ENCODE results near the gene SIRPA. TPM values are rescaled to one million over a fixed set of nuclear protein-coding genes. Genes with fewer than 3 reads are reported as not detected.

The SIRPA gene
- total and polyA plus RNA-seq, 10 of the 15 experiments (the other 5 are each of a cell fraction or from before 2014, with no cell fraction given): 1.7 to 13.2 (median 5.0) TPM

DNA sequence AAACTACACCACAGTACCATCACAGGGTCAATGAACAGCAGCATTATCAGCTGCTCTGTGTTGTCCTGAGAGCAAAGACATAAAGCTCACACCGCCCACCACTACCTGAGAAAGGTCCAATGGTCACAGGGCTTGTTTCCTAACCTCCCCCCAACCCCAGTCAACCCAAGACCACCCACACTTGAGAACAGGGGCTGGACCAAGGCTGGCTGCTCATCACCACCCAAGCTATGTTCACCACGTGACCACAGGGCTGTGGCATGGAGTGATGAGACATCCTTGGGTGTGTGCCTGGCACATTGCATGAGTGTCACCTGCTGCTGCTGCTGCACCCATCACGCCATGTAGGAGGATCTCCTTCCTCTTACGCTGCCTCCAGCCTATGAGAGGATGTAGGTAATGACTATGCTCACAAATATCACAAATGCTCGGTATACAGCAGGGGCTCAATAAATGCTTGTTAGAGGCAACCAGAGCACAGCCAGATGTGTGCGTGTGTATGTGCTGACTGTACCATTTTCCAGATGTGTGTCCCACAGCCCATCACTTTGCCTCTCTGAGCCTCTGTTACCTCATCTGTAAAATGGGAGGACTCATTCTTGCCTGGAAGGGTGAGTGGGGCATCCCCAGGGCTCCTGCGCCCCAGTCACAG, 23.3 kb upstream of the SIRPA start (continued):
- TF ChIP-seq, protein P1, sequence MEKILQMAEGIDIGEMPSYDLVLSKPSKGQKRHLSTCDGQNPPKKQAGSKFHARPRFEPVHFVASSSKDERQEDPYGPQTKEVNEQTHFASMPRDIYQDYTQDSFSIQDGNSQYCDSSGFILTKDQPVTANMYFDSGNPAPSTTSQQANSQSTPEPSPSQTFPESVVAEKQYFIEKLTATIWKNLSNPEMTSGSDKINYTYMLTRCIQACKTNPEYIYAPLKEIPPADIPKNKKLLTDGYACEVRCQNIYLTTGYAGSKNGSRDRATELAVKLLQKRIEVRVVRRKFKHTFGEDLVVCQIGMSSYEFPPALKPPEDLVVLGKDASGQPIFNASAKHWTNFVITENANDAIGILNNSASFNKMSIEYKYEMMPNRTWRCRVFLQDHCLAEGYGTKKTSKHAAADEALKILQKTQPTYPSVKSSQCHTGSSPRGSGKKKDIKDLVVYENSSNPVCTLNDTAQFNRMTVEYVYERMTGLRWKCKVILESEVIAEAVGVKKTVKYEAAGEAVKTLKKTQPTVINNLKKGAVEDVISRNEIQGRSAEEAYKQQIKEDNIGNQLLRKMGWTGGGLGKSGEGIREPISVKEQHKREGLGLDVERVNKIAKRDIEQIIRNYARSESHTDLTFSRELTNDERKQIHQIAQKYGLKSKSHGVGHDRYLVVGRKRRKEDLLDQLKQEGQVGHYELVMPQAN (conservative IDR thresholded peaks at IDR 0.05): no peak
- TF ChIP-seq SIX5 (IDR thresholded peaks at IDR 0.05; ENCODE audit: low read depth, low read length, severe bottlenecking): no peak
- peak in 1 of 2 experiments; percentile 82; a peak in 2 of 4 replicates for TF ChIP-seq BHLHE40 (IDR thresholded peaks at IDR 0.05; ENCODE audit: borderline replicate concordance in 1 of 2, low read depth in 2 of 2, low read length in 1 of 2)
- TF ChIP-seq, protein P2, sequence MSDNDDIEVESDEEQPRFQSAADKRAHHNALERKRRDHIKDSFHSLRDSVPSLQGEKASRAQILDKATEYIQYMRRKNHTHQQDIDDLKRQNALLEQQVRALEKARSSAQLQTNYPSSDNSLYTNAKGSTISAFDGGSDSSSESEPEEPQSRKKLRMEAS (IDR thresholded peaks at IDR 0.05; ENCODE audit: low read depth, low read length): 0 out of 2 replicates have a peak, but pooled peaks have one; percentile 36
- TF ChIP-seq, protein P3, sequence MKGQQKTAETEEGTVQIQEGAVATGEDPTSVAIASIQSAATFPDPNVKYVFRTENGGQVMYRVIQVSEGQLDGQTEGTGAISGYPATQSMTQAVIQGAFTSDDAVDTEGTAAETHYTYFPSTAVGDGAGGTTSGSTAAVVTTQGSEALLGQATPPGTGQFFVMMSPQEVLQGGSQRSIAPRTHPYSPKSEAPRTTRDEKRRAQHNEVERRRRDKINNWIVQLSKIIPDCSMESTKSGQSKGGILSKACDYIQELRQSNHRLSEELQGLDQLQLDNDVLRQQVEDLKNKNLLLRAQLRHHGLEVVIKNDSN (IDR thresholded peaks at IDR 0.05; ENCODE audit: borderline replicate concordance, extremely low read length, insufficient read depth, low read depth, low read length): peak; percentile 87
- TF ChIP-seq ESRRA (IDR thresholded peaks at IDR 0.05; ENCODE audit: low read length): no peak
- TF ChIP-seq CBFB (IDR thresholded peaks at IDR 0.05; ENCODE audit: low read depth): no peak
- peak; percentile 29 for TF ChIP-seq SP1 (IDR thresholded peaks at IDR 0.05; ENCODE audit: low read depth, low read length)
- TF ChIP-seq, protein P4, sequence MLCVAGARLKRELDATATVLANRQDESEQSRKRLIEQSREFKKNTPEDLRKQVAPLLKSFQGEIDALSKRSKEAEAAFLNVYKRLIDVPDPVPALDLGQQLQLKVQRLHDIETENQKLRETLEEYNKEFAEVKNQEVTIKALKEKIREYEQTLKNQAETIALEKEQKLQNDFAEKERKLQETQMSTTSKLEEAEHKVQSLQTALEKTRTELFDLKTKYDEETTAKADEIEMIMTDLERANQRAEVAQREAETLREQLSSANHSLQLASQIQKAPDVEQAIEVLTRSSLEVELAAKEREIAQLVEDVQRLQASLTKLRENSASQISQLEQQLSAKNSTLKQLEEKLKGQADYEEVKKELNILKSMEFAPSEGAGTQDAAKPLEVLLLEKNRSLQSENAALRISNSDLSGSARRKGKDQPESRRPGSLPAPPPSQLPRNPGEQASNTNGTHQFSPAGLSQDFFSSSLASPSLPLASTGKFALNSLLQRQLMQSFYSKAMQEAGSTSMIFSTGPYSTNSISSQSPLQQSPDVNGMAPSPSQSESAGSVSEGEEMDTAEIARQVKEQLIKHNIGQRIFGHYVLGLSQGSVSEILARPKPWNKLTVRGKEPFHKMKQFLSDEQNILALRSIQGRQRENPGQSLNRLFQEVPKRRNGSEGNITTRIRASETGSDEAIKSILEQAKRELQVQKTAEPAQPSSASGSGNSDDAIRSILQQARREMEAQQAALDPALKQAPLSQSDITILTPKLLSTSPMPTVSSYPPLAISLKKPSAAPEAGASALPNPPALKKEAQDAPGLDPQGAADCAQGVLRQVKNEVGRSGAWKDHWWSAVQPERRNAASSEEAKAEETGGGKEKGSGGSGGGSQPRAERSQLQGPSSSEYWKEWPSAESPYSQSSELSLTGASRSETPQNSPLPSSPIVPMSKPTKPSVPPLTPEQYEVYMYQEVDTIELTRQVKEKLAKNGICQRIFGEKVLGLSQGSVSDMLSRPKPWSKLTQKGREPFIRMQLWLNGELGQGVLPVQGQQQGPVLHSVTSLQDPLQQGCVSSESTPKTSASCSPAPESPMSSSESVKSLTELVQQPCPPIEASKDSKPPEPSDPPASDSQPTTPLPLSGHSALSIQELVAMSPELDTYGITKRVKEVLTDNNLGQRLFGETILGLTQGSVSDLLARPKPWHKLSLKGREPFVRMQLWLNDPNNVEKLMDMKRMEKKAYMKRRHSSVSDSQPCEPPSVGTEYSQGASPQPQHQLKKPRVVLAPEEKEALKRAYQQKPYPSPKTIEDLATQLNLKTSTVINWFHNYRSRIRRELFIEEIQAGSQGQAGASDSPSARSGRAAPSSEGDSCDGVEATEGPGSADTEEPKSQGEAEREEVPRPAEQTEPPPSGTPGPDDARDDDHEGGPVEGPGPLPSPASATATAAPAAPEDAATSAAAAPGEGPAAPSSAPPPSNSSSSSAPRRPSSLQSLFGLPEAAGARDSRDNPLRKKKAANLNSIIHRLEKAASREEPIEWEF (IDR thresholded peaks at IDR 0.05; ENCODE audit: insufficient replicate concordance, low read depth, low read length): no peak
- no peak for TF ChIP-seq ZBED1 (IDR thresholded peaks at IDR 0.05; ENCODE audit: borderline replicate concordance)
- TF ChIP-seq, protein P5, sequence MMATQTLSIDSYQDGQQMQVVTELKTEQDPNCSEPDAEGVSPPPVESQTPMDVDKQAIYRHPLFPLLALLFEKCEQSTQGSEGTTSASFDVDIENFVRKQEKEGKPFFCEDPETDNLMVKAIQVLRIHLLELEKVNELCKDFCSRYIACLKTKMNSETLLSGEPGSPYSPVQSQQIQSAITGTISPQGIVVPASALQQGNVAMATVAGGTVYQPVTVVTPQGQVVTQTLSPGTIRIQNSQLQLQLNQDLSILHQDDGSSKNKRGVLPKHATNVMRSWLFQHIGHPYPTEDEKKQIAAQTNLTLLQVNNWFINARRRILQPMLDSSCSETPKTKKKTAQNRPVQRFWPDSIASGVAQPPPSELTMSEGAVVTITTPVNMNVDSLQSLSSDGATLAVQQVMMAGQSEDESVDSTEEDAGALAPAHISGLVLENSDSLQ (IDR thresholded peaks at IDR 0.05): peak; percentile 36; the same call in 1 of the 2 replicates
- TF ChIP-seq, protein P6, sequence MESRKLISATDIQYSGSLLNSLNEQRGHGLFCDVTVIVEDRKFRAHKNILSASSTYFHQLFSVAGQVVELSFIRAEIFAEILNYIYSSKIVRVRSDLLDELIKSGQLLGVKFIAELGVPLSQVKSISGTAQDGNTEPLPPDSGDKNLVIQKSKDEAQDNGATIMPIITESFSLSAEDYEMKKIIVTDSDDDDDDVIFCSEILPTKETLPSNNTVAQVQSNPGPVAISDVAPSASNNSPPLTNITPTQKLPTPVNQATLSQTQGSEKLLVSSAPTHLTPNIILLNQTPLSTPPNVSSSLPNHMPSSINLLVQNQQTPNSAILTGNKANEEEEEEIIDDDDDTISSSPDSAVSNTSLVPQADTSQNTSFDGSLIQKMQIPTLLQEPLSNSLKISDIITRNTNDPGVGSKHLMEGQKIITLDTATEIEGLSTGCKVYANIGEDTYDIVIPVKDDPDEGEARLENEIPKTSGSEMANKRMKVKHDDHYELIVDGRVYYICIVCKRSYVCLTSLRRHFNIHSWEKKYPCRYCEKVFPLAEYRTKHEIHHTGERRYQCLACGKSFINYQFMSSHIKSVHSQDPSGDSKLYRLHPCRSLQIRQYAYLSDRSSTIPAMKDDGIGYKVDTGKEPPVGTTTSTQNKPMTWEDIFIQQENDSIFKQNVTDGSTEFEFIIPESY (IDR thresholded peaks at IDR 0.05): no peak
- TF ChIP-seq MTA2 (IDR thresholded peaks at IDR 0.05; ENCODE audit: low read depth): no peak; the same call in 1 of the 2 replicates
- TF ChIP-seq KAT2A (conservative IDR thresholded peaks at IDR 0.05; ENCODE audit: control insufficient read depth, low read depth, low read length): no peak
- no peak for TF ChIP-seq SIN3A (IDR thresholded peaks at IDR 0.05; ENCODE audit: low read depth, low read length)
- TF ChIP-seq RUNX3 (IDR thresholded peaks at IDR 0.05; ENCODE audit: low read length): peak; percentile 54
- TF ChIP-seq SUPT20H (IDR thresholded peaks at IDR 0.05; ENCODE audit: borderline replicate concordance, control insufficient read depth, low read depth, low read length): no peak
- no peak for TF ChIP-seq CREB1 (IDR thresholded peaks at IDR 0.05; ENCODE audit: low read depth)

All from GM12878 (cell line).